ENCODE measurements around the gene BMPR1B. TPM values are rescaled to one million over a fixed set of nuclear protein-coding genes. Genes with fewer than 3 reads are reported as not detected.

Gene BMPR1B
- total RNA-seq, 3 donors from 2014 or later: 0.64 to 7.2 (median 2.0) TPM

DNA sequence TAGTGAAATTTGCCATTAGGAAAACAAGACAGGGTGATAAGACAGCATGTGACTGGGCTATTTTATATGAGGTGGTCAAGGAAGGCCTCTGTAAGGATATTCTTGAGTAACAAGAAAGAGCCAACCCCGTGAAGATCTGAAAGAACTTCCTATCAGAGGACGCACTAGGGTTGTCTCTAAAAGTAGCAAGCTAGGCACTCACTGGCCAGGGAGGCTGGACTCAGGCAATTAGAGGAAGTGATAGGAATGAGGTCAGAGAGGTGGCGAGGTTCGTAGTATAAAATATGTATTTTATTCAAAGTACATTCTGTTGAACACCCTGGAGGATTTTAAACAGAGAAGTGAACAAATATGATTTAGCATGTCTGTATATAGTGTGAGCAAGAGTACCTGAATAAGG is 4.6 kb downstream of the BMPR1B start:
- Histone ChIP-seq H3K9me3 (no peaks in the 10 kb centered on the region), H3K36me3 (no peaks in the 10 kb centered on the region), H3K4me1 (no peaks in the 10 kb centered on the region), H3K4me3 (no peak overlapping the region), H3K27me3 (peaks cover 0 to 11% of the 10 kb centered on the region in 2 donors), H3K27ac (no peak overlapping the region)
- intact Hi-C loops (cut with DNase I; ENCODE audit: low total_unique reads): no loop called here
- TF ChIP-seq POLR2AphosphoS5 (IDR thresholded peaks at IDR 0.05) (no peak), POLR2A (IDR thresholded peaks at IDR 0.05) (no peak)
- TF ChIP-seq, protein P1, sequence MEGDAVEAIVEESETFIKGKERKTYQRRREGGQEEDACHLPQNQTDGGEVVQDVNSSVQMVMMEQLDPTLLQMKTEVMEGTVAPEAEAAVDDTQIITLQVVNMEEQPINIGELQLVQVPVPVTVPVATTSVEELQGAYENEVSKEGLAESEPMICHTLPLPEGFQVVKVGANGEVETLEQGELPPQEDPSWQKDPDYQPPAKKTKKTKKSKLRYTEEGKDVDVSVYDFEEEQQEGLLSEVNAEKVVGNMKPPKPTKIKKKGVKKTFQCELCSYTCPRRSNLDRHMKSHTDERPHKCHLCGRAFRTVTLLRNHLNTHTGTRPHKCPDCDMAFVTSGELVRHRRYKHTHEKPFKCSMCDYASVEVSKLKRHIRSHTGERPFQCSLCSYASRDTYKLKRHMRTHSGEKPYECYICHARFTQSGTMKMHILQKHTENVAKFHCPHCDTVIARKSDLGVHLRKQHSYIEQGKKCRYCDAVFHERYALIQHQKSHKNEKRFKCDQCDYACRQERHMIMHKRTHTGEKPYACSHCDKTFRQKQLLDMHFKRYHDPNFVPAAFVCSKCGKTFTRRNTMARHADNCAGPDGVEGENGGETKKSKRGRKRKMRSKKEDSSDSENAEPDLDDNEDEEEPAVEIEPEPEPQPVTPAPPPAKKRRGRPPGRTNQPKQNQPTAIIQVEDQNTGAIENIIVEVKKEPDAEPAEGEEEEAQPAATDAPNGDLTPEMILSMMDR (IDR thresholded peaks at IDR 0.05): no peak
- DNase-seq (ENCODE audit: low spot score in 2 of 2): no peak

DNA sequence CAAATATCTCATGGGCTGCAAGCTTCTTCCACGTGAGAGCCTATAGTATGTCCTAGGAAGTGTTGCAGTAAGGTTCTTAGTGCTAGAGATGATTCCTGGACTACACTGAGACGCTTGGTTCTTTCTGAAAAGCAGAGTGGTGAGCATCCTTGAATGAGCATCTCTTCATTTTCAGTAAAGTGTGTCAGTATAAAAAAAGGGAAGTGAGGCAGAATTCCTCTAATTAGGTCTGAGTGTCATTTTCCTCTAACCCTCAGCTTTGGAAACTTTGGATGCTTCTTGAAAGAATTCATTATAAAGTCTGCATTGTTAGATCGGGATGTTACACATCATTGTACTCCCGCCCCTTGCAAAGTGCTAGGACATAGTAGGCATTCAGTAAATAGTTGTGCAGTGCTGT is 5.2 kb downstream of the BMPR1B start:
- no peaks in the 10 kb centered on the region for H3K9me3 ChIP-seq
- H3K36me3 ChIP-seq: no peaks in the 10 kb centered on the region
- DNase-seq (ENCODE audit: low spot score in 2 of 2): no peak
- intact Hi-C loops (cut with DNase I; ENCODE audit: low total_unique reads): no loop called here
- peaks cover 0 to 11% of the 10 kb centered on the region in 2 donors for H3K27me3 ChIP-seq
- no peaks in the 10 kb centered on the region for H3K4me1 ChIP-seq
- no peak overlapping the region for H3K27ac ChIP-seq
- no peak overlapping the region for H3K4me3 ChIP-seq
- TF ChIP-seq POLR2A (IDR thresholded peaks at IDR 0.05): no peak
- no peak for TF ChIP-seq POLR2AphosphoS5 (IDR thresholded peaks at IDR 0.05)
- TF ChIP-seq, protein P1 (IDR thresholded peaks at IDR 0.05): no peak

DNA sequence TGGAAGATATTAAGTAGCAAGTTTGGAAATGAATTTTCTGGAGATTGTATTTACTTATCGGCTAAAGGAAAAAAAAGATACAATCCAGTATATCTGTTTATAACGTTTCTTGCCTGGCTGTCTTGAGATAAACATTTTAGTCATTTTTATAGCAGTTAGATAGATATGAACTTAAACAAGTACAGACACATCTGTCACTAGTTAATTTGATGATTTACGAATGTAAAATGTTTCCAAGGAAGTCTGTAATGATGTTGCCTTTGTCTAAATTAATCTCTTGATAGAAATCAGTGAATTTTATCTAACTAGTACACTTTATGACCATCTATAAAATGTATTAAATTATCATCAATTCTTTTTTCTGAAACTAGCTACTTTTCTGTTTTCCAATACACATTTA is 5.7 kb downstream of the BMPR1B start:
- TF ChIP-seq, protein P1 (IDR thresholded peaks at IDR 0.05): no peak
- no peak for TF ChIP-seq POLR2AphosphoS5 (IDR thresholded peaks at IDR 0.05)
- TF ChIP-seq POLR2A (IDR thresholded peaks at IDR 0.05): no peak
- Histone ChIP-seq H3K4me1 (no peaks in the 10 kb centered on the region), H3K9me3 (no peaks in the 10 kb centered on the region), H3K36me3 (no peaks in the 10 kb centered on the region), H3K27me3 (peaks cover 0 to 8% of the 10 kb centered on the region in 2 donors), H3K4me3 (no peak overlapping the region), H3K27ac (no peak overlapping the region)
- no peak for DNase-seq (ENCODE audit: low spot score in 2 of 2)
- intact Hi-C loops (cut with DNase I; ENCODE audit: low total_unique reads): no loop called here

DNA sequence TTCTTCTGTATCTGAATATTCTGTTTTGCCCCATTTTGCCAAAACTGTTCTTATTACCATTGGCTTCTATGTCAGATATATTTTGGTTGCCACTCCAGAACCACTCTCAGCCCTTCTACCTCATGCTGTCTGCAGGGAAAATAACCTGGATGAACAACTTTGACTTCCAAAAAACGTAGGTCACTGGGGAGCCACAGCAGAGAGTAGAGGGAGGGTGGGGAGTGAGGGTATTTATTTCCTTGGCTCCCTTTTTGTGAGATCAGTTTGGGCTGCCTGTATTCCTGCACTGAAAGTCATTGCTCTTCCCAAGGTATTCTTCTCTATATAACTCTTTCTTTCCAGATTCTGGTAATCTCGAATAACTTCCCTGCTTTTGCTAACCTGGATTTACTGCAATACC is 6.3 kb downstream of the BMPR1B start:
- Histone ChIP-seq H3K27me3 (peaks cover 0 to 2% of the 10 kb centered on the region in 2 donors), H3K4me1 (no peaks in the 10 kb centered on the region), H3K4me3 (no peak overlapping the region), H3K9me3 (no peaks in the 10 kb centered on the region), H3K27ac (no peak overlapping the region), H3K36me3 (no peaks in the 10 kb centered on the region)
- DNase-seq (ENCODE audit: low spot score in 2 of 2): no peak
- TF ChIP-seq POLR2A (IDR thresholded peaks at IDR 0.05) (no peak), POLR2AphosphoS5 (IDR thresholded peaks at IDR 0.05) (no peak)
- TF ChIP-seq, protein P1 (IDR thresholded peaks at IDR 0.05): no peak
- intact Hi-C loops (cut with DNase I; ENCODE audit: low total_unique reads): no loop called here

DNA sequence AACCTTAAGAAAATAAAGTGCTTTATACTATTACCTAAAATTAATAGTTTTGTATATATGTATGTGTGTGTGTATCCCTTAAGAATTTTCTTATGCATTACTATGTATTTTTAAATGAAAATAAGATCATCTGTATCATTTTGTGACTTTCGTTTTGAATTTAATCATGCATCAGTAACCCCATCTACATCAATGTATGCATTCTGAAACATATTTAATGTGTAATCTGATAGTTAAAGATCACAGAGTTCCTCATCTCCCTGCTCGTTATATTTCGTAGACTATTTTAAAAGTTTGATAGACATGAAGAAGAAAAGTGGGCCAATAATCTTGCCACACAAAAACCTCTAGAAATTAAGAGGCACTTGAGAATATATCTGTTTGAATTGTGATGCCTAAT is 7.4 kb downstream of the BMPR1B start:
- Histone ChIP-seq H3K9me3 (no peaks in the 10 kb centered on the region), H3K4me1 (no peaks in the 10 kb centered on the region), H3K4me3 (no peak overlapping the region), H3K27ac (no peak overlapping the region), H3K27me3 (no peaks in the 10 kb centered on the region), H3K36me3 (no peaks in the 10 kb centered on the region)
- TF ChIP-seq POLR2A (IDR thresholded peaks at IDR 0.05) (no peak), POLR2AphosphoS5 (IDR thresholded peaks at IDR 0.05) (no peak)
- TF ChIP-seq, protein P1 (IDR thresholded peaks at IDR 0.05): no peak
- intact Hi-C loops (cut with DNase I; ENCODE audit: low total_unique reads): no loop called here
- DNase-seq (ENCODE audit: low spot score in 2 of 2): no peak
